Liver (tissue), 9 donors: ENCODE measurements around the gene GIPC2. TPM values are rescaled to one million over a fixed set of nuclear protein-coding genes. Genes with fewer than 3 reads are reported as not detected.
A peak's percentile ranks its signal among the peaks of the same experiment; 100 is the strongest.
"Not testable (repeated sequence)": the region's sequence is repeated elsewhere in the genome, so short reads cannot be mapped to it uniquely, and the experiment has no call there.

Source experiments
- DNase-seq: peaks from one replicate; pipeline ENCODE4 v3.0.0-alpha.2; 2017; ENCODE audit warnings: low spot score
- H3K27ac ChIP-seq, 2 donors: one replicate each; pipeline ENCODE4 v1.7.0; 2013; ENCODE audit warnings: inconsistent platforms in 2 of 2, low read length in 2 of 2, control low read depth in 1 of 2, low read depth in 1 of 2, mild to moderate bottlenecking in 1 of 2
- H3K27me3 ChIP-seq, 4 donors: one replicate each; pipeline versions ENCODE4 v1.6.1 to v1.7.0; 2013; ENCODE audit warnings: low read length in 3 of 4, inconsistent platforms in 1 of 4, mild to moderate bottlenecking in 1 of 4, moderate library complexity in 1 of 4; ENCODE audit not compliant: control insufficient read depth in 4 of 4, insufficient read depth in 4 of 4
- H3K36me3 ChIP-seq, 4 donors: one replicate each; pipeline versions ENCODE4 v1.6.1 to v1.7.0; 2013; ENCODE audit warnings: low read length in 3 of 4, mild to moderate bottlenecking in 3 of 4, low read depth in 1 of 4, moderate library complexity in 1 of 4; ENCODE audit not compliant: control insufficient read depth in 4 of 4, insufficient read depth in 3 of 4
- H3K4me1 ChIP-seq, 4 donors: one replicate each; pipeline versions ENCODE4 v1.6.1 to v1.7.0; 2013; ENCODE audit warnings: low read length in 3 of 4, mild to moderate bottlenecking in 3 of 4, moderate library complexity in 1 of 4; ENCODE audit not compliant: control insufficient read depth in 4 of 4, insufficient read depth in 4 of 4
- H3K4me3 ChIP-seq, 3 donors: one replicate each; pipeline versions ENCODE4 v1.6.1 to v1.7.0; 2013; ENCODE audit warnings: low read length in 3 of 3, control low read depth in 1 of 3, low read depth in 1 of 3, mild to moderate bottlenecking in 1 of 3
- H3K9ac ChIP-seq, 2 donors: one replicate each; pipeline ENCODE4 v1.7.0; 2013; ENCODE audit warnings: low read length in 2 of 2, mild to moderate bottlenecking in 2 of 2, moderate library complexity in 2 of 2, control low read depth in 1 of 2, low read depth in 1 of 2
- H3K9me3 ChIP-seq, 4 donors: one replicate each; pipeline versions ENCODE4 v1.6.1 to v1.7.0; 2013; ENCODE audit warnings: low read length in 3 of 4; ENCODE audit not compliant: control insufficient read depth in 4 of 4
- EGR1 ChIP-seq, 2 donors: IDR thresholded peaks; 2 replicates each; pipeline ENCODE4 v1.6.1; 2016 to 2018; ENCODE audit warnings: antibody characterized with exemption in 2 of 2, low read depth in 2 of 2
- FOXA1 ChIP-seq: IDR thresholded peaks from 2 replicates; pipeline ENCODE4 v1.6.1; 2016; ENCODE audit warnings: antibody characterized with exemption
- FOXA2 ChIP-seq: IDR thresholded peaks from 2 replicates; pipeline ENCODE4 v1.6.1; 2016; ENCODE audit warnings: antibody characterized with exemption
- HNF4A ChIP-seq, 2 donors: conservative IDR thresholded peaks; 2 replicates each; pipeline ENCODE4 v1.6.1; 2016; ENCODE audit warnings: antibody characterized with exemption in 2 of 2, mild to moderate bottlenecking in 2 of 2
- RAD21 ChIP-seq, 2 donors: IDR thresholded peaks; 2 replicates each; pipeline ENCODE4 v1.6.1; 2016; ENCODE audit warnings: antibody characterized with exemption in 2 of 2, mild to moderate bottlenecking in 2 of 2
- RXRA ChIP-seq, 2 donors: IDR thresholded peaks; 2 replicates each; pipeline ENCODE4 v1.6.1; 2017 to 2018; ENCODE audit warnings: antibody characterized with exemption in 2 of 2, mild to moderate bottlenecking in 1 of 2
- WGBS: extraction: QIAGEN DNeasy Blood & Tissue Kit; methylation state at CpG from one replicate; pipeline ENCODE4 v1.1.7; 2013; 5-methylcytosine and 5-hydroxymethylcytosine counted together
- polyA plus RNA-seq, 2 donors: library from polyadenylated mRNA; stranded (reverse) in 1 of 2; unstranded in 1 of 2; fragments of 200-250 nt in 1 of 2; fragments of >200 nt in 1 of 2; fragmentation: Nextera tagmentation in 1 of 2; extraction: Ambion mirVana in 1 of 2; gene quantifications; one replicate each; pipeline versions ENCODE4 v1.2.1 to v1.2.3, GENCODE V29; 2013 to 2015
- total RNA-seq, 2 donors: library from RNA; depleted of rRNA; stranded (reverse); fragments of >200 nt; gene quantifications; one replicate each; pipeline ENCODE4 v1.2.3, GENCODE V29; 2014
- TF ChIP-seq, protein P1 (sequence below): fragments of 150-350 bp; IDR thresholded peaks from 2 replicates; pipeline ENCODE4 v1.5.1; 2017; ENCODE audit warnings: improper control_type of control experiment, low read depth, low read length; ENCODE audit not compliant: missing input control
- TF ChIP-seq, protein P2 (sequence below): IDR thresholded peaks from 2 replicates; pipeline ENCODE4 v1.6.1; 2016; ENCODE audit warnings: antibody characterized with exemption
- TF ChIP-seq, protein P3 (sequence below): IDR thresholded peaks from 2 replicates; pipeline ENCODE4 v1.6.1; 2016; ENCODE audit warnings: antibody characterized with exemption, mild to moderate bottlenecking
- TF ChIP-seq, protein P4 (sequence below): IDR thresholded peaks from 2 replicates; pipeline ENCODE4 v1.6.1; 2016; ENCODE audit warnings: antibody characterized with exemption
- donor health status: healthy.
- donor health status: healthy.
- donor health status: healthy.
- donor health status: healthy.
- donor health status: healthy.

The GIPC2 gene
- total and polyA plus RNA-seq, 4 donors: 3.7 to 10.9 (median 6.4) TPM

DNA sequence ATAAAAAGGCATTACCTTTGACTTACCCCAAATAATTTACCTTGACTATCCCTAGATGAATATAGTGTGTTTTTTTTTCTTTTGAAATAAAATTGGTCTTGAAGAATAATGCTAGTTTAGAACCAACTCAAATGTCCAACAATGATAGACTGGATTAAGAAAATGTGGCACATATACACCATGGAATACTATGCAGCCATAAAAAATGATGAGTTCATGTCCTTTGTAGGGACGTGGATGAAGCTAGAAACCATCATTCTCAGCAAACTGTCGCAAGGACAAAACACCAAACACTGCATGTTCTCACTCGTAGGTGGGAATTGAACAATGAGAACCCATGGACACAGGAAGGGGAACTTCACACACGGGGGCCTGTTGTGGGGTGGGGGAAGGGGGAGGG lies 63.9 kb downstream of the GIPC2 start:
- H3K9ac ChIP-seq, H3K9me3 ChIP-seq, H3K27me3 ChIP-seq, H3K4me3 ChIP-seq, H3K36me3 ChIP-seq, DNase-seq, H3K27ac ChIP-seq, H3K4me1 ChIP-seq: not testable (repeated sequence)
- 97% methylated on average over 4 of the region's 4 CpGs for WGBS

DNA sequence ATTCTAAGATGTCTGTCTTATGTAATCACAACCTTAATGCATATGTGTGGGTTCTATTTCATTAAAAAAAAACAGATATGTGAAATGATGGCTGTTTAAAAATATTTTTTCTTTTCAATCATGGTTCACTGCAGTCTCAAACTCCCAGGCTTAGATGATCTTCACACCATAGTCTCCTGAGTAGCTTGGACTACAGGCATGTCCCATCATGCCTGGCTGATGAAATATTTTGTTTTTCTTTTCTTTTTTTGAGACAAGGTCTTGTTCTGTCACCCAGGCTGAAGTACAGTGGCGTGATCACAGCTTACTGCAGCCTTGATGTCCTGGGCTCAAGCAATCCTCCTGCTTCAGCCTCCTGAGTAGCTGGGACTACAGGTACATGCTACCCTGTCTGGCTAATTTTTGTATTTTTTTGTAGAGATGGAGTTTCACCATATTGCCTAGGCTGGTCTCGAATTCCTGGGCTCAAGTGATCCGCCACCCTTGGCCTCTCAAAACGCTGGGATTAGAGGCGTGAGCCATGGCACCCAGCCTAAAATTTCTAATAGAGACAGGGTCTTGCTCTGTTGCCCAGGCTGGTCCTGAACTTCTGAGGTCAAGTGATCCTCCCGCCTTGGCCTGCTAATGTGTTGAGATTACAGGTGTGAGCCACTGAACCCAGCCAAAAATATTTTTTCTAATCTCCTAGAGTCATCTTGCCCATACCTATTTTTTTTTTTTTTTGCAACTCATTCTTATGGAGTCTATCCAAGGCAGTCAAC lies 67.6 kb downstream of the GIPC2 start:
- 92% methylated on average over 6 of the region's 6 CpGs for WGBS
- no peak for TF ChIP-seq FOXA1
- no peak overlapping the region for H3K27ac ChIP-seq
- no peaks in the 10 kb centered on the region for H3K27me3 ChIP-seq
- H3K4me3 ChIP-seq: no peak overlapping the region
- no peaks in the 10 kb centered on the region for H3K9me3 ChIP-seq
- no peak overlapping the region for H3K9ac ChIP-seq
- no peak for DNase-seq
- peaks cover 0 to 6% (median 4%) of the 10 kb centered on the region in 4 donors for H3K4me1 ChIP-seq
- H3K36me3 ChIP-seq: peaks cover 0 to 4% (median 0%) of the 10 kb centered on the region in 4 donors

DNA sequence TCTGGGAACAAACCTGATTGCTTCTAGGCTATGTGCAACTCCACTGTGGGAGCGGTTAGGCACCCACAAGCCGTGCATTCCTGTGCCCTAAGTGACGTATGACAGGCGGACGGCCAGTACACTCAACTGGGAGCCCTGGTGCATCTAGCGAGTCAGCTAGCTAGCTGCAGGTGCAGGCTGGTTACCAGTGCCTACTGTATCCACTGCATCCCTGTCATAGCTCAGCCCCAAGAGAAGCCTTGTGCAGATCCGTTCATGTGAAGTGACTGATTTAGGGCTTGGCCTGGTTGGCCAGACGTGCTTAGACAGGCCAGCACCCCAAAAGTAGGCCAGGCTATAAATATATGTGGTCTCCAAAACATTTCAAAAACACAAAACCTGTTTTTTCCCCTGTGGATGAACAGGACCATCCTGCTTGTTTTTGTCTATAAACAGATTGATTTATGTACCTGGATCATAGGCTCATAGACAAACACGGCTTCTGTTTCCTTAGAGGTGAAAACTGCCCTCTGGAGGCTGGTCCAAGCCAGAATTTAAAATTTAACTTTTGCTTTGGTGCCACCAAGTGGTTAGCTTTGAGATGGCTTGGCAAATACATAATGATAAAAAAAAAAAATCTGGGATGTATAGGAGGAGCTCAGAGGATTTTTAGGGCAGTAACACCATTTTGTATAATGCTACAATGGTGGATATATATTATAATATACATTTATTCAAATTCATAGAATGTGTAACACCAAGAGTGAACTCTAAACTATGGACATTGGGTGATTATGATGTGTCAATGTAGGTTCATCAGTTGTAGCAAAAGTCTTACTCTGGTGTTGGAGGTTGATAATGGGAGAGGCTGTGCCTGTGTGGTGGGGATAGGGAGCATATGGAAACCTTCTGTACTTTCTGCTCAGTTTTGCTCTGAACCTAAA lies 68.5 kb downstream of the GIPC2 start:
- Histone ChIP-seq H3K4me3 (no peak overlapping the region), H3K27me3 (no peaks in the 10 kb centered on the region), H3K4me1 (peaks cover 0 to 6% (median 4%) of the 10 kb centered on the region in 4 donors), H3K36me3 (peaks cover 0 to 5% (median under 1%) of the 10 kb centered on the region in 4 donors), H3K9me3 (no peaks in the 10 kb centered on the region), H3K27ac (no peak overlapping the region), H3K9ac (no peak overlapping the region)
- peak; percentile 62 for DNase-seq
- TF ChIP-seq RAD21 (IDR thresholded peaks at IDR 0.05): peak; percentile 98 to 99
- peak in 1 of 2 donors; percentile 12 for TF ChIP-seq RXRA (IDR thresholded peaks at IDR 0.05)
- TF ChIP-seq, protein P1, sequence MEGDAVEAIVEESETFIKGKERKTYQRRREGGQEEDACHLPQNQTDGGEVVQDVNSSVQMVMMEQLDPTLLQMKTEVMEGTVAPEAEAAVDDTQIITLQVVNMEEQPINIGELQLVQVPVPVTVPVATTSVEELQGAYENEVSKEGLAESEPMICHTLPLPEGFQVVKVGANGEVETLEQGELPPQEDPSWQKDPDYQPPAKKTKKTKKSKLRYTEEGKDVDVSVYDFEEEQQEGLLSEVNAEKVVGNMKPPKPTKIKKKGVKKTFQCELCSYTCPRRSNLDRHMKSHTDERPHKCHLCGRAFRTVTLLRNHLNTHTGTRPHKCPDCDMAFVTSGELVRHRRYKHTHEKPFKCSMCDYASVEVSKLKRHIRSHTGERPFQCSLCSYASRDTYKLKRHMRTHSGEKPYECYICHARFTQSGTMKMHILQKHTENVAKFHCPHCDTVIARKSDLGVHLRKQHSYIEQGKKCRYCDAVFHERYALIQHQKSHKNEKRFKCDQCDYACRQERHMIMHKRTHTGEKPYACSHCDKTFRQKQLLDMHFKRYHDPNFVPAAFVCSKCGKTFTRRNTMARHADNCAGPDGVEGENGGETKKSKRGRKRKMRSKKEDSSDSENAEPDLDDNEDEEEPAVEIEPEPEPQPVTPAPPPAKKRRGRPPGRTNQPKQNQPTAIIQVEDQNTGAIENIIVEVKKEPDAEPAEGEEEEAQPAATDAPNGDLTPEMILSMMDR: peak; percentile 93
- TF ChIP-seq EGR1 (IDR thresholded peaks at IDR 0.05; ENCODE audit: low read depth in 2 of 2): no peak
- TF ChIP-seq, protein P2, sequence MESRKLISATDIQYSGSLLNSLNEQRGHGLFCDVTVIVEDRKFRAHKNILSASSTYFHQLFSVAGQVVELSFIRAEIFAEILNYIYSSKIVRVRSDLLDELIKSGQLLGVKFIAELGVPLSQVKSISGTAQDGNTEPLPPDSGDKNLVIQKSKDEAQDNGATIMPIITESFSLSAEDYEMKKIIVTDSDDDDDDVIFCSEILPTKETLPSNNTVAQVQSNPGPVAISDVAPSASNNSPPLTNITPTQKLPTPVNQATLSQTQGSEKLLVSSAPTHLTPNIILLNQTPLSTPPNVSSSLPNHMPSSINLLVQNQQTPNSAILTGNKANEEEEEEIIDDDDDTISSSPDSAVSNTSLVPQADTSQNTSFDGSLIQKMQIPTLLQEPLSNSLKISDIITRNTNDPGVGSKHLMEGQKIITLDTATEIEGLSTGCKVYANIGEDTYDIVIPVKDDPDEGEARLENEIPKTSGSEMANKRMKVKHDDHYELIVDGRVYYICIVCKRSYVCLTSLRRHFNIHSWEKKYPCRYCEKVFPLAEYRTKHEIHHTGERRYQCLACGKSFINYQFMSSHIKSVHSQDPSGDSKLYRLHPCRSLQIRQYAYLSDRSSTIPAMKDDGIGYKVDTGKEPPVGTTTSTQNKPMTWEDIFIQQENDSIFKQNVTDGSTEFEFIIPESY: no peak
- TF ChIP-seq FOXA2: no peak
- TF ChIP-seq, protein P3, sequence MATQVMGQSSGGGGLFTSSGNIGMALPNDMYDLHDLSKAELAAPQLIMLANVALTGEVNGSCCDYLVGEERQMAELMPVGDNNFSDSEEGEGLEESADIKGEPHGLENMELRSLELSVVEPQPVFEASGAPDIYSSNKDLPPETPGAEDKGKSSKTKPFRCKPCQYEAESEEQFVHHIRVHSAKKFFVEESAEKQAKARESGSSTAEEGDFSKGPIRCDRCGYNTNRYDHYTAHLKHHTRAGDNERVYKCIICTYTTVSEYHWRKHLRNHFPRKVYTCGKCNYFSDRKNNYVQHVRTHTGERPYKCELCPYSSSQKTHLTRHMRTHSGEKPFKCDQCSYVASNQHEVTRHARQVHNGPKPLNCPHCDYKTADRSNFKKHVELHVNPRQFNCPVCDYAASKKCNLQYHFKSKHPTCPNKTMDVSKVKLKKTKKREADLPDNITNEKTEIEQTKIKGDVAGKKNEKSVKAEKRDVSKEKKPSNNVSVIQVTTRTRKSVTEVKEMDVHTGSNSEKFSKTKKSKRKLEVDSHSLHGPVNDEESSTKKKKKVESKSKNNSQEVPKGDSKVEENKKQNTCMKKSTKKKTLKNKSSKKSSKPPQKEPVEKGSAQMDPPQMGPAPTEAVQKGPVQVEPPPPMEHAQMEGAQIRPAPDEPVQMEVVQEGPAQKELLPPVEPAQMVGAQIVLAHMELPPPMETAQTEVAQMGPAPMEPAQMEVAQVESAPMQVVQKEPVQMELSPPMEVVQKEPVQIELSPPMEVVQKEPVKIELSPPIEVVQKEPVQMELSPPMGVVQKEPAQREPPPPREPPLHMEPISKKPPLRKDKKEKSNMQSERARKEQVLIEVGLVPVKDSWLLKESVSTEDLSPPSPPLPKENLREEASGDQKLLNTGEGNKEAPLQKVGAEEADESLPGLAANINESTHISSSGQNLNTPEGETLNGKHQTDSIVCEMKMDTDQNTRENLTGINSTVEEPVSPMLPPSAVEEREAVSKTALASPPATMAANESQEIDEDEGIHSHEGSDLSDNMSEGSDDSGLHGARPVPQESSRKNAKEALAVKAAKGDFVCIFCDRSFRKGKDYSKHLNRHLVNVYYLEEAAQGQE: no peak
- TF ChIP-seq HNF4A (conservative IDR thresholded peaks at IDR 0.05): peak in 1 of 2 donors; percentile 23
- TF ChIP-seq, protein P4, sequence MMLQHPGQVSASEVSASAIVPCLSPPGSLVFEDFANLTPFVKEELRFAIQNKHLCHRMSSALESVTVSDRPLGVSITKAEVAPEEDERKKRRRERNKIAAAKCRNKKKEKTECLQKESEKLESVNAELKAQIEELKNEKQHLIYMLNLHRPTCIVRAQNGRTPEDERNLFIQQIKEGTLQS: no peak
- WGBS: 79% methylated on average over 9 of the region's 9 CpGs

DNA sequence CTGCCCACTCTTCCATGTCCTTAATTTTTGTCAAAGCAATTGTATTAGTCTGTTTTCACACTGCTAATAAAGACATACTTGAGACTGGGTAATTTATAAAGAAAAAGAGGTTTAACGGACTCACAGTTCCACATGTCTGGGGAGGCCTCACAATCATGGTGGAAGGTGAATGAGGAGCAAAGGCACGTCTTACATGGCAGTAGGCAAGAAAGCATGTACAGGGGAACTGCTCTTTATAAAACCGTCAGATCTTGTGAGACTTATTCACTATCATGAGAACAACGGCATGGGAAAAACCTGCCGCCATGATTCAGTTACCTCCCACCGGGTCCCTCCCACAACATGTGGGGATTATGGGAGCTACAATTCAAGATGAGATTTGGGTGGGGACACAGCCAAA lies 74.7 kb downstream of the GIPC2 start:
- 96% methylated on average over 6 of the region's 6 CpGs for WGBS
- peaks cover 2 to 12% (median 4%) of the 10 kb centered on the region in 4 donors for H3K36me3 ChIP-seq
- not testable (repeated sequence) for H3K4me1 ChIP-seq, H3K9me3 ChIP-seq, H3K27me3 ChIP-seq, H3K9ac ChIP-seq, DNase-seq, H3K4me3 ChIP-seq, H3K27ac ChIP-seq
